ENCODE data around the gene BRD3OS. TPM values are rescaled to one million over a fixed set of nuclear protein-coding genes. Genes with fewer than 3 reads are reported as not detected.

Gene BRD3OS
- total and polyA plus RNA-seq, 2 of the 13 experiments (the other 11 are each of a cell fraction or from before 2014, with no cell fraction given), result 4.9 to 5.7 TPM

DNA sequence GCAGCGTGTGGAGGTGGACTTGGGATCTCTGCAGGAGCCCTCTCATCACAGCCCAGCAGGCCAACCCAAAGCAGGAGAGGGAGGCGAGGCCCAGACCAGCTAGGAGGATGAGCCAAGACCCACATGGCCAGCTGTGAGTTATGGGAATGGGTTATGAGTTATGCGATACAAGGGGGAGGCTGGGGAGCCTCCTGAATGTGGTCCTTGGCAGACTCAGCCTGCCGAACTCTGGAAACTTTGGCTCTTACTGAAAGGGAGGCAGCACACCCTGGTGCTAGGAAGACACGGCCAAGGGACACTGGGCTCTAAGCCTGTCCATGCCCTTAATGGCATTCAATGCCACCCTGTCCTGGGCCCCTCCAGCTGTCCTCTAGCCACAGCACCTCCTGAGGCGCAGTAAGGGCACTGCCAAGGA, 25.4 kb upstream of the BRD3OS start (continued):
- TF ChIP-seq FOSL1 (CRISPR knock-in tag; IDR thresholded peaks at IDR 0.05; ENCODE audit: borderline replicate concordance) (no peak), PCBP1 (IDR thresholded peaks at IDR 0.05; ENCODE audit: borderline replicate concordance, low read depth, low read length) (no peak), ZNF570 (CRISPR knock-in tag; IDR thresholded peaks at IDR 0.05; ENCODE audit: borderline replicate concordance) (no peak), XRCC5 (optimal IDR thresholded peaks at IDR 0.05; ENCODE audit: low read length) (no peak), JUNB (CRISPR knock-in tag; IDR thresholded peaks at IDR 0.05; ENCODE audit: borderline replicate concordance) (no peak), CBX2 (IDR thresholded peaks at IDR 0.05; ENCODE audit: low read depth, low read length) (no peak), CBX2 (CRISPR knock-in tag; IDR thresholded peaks at IDR 0.05; ENCODE audit: low read depth) (no peak), ZNF589 (CRISPR knock-in tag; conservative IDR thresholded peaks at IDR 0.05) (no peak), KLF6 (CRISPR knock-in tag; IDR thresholded peaks at IDR 0.05) (no peak)
- TF ChIP-seq, protein P1, sequence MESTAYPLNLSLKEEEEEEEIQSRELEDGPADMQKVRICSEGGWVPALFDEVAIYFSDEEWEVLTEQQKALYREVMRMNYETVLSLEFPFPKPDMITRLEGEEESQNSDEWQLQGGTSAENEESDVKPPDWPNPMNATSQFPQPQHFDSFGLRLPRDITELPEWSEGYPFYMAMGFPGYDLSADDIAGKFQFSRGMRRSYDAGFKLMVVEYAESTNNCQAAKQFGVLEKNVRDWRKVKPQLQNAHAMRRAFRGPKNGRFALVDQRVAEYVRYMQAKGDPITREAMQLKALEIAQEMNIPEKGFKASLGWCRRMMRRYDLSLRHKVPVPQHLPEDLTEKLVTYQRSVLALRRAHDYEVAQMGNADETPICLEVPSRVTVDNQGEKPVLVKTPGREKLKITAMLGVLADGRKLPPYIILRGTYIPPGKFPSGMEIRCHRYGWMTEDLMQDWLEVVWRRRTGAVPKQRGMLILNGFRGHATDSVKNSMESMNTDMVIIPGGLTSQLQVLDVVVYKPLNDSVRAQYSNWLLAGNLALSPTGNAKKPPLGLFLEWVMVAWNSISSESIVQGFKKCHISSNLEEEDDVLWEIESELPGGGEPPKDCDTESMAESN (CRISPR knock-in tag; conservative IDR thresholded peaks at IDR 0.05), result no peak
- TF ChIP-seq, protein P2, sequence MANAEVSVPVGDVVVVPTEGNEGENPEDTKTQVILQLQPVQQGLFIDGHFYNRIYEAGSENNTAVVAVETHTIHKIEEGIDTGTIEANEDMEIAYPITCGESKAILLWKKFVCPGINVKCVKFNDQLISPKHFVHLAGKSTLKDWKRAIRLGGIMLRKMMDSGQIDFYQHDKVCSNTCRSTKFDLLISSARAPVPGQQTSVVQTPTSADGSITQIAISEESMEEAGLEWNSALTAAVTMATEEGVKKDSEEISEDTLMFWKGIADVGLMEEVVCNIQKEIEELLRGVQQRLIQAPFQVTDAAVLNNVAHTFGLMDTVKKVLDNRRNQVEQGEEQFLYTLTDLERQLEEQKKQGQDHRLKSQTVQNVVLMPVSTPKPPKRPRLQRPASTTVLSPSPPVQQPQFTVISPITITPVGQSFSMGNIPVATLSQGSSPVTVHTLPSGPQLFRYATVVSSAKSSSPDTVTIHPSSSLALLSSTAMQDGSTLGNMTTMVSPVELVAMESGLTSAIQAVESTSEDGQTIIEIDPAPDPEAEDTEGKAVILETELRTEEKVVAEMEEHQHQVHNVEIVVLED (CRISPR knock-in tag; IDR thresholded peaks at IDR 0.05; ENCODE audit: borderline replicate concordance), result no peak
- TF ChIP-seq, protein P3, sequence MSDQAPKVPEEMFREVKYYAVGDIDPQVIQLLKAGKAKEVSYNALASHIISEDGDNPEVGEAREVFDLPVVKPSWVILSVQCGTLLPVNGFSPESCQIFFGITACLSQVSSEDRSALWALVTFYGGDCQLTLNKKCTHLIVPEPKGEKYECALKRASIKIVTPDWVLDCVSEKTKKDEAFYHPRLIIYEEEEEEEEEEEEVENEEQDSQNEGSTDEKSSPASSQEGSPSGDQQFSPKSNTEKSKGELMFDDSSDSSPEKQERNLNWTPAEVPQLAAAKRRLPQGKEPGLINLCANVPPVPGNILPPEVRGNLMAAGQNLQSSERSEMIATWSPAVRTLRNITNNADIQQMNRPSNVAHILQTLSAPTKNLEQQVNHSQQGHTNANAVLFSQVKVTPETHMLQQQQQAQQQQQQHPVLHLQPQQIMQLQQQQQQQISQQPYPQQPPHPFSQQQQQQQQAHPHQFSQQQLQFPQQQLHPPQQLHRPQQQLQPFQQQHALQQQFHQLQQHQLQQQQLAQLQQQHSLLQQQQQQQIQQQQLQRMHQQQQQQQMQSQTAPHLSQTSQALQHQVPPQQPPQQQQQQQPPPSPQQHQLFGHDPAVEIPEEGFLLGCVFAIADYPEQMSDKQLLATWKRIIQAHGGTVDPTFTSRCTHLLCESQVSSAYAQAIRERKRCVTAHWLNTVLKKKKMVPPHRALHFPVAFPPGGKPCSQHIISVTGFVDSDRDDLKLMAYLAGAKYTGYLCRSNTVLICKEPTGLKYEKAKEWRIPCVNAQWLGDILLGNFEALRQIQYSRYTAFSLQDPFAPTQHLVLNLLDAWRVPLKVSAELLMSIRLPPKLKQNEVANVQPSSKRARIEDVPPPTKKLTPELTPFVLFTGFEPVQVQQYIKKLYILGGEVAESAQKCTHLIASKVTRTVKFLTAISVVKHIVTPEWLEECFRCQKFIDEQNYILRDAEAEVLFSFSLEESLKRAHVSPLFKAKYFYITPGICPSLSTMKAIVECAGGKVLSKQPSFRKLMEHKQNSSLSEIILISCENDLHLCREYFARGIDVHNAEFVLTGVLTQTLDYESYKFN (CRISPR knock-in tag; conservative IDR thresholded peaks at IDR 0.05), result no peak
- TF ChIP-seq, protein P4, sequence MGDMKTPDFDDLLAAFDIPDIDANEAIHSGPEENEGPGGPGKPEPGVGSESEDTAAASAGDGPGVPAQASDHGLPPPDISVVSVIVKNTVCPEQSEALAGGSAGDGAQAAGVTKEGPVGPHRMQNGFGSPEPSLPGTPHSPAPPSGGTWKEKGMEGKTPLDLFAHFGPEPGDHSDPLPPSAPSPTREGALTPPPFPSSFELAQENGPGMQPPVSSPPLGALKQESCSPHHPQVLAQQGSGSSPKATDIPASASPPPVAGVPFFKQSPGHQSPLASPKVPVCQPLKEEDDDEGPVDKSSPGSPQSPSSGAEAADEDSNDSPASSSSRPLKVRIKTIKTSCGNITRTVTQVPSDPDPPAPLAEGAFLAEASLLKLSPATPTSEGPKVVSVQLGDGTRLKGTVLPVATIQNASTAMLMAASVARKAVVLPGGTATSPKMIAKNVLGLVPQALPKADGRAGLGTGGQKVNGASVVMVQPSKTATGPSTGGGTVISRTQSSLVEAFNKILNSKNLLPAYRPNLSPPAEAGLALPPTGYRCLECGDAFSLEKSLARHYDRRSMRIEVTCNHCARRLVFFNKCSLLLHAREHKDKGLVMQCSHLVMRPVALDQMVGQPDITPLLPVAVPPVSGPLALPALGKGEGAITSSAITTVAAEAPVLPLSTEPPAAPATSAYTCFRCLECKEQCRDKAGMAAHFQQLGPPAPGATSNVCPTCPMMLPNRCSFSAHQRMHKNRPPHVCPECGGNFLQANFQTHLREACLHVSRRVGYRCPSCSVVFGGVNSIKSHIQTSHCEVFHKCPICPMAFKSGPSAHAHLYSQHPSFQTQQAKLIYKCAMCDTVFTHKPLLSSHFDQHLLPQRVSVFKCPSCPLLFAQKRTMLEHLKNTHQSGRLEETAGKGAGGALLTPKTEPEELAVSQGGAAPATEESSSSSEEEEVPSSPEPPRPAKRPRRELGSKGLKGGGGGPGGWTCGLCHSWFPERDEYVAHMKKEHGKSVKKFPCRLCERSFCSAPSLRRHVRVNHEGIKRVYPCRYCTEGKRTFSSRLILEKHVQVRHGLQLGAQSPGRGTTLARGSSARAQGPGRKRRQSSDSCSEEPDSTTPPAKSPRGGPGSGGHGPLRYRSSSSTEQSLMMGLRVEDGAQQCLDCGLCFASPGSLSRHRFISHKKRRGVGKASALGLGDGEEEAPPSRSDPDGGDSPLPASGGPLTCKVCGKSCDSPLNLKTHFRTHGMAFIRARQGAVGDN (CRISPR knock-in tag; IDR thresholded peaks at IDR 0.05), result peak; percentile 11; the same call in 1 of the 2 replicates
